ENCODE data around the gene ZBED1.
"Not testable (repeated sequence)": the region's sequence is repeated elsewhere in the genome, so short reads cannot be mapped to it uniquely, and the experiment has no call there.

ZBED1 gene

GRCh38 chrX:2461711-2462016, 39.1 kb downstream of the ZBED1 start:
- DNase-seq (ENCODE audit: extremely low spot score, insufficient read length, low read depth) (no peak), FAIRE-seq (no peak)

GRCh38 chrX:2460821-2461710, 39.7 kb downstream of the ZBED1 start:
- not testable (repeated sequence) for FAIRE-seq; DNase-seq (ENCODE audit: extremely low spot score, insufficient read length, low read depth)

- DNase-seq (ENCODE audit: extremely low spot score, insufficient read length, low read depth); FAIRE-seq: not testable (repeated sequence)
These were observed 40.7 kb downstream of the ZBED1 start for GRCh38 chrX:2460048-2460447.

GRCh38 chrX:2458309-2458708, 42.5 kb downstream of the ZBED1 start:
- FAIRE-seq (no peak), DNase-seq (ENCODE audit: extremely low spot score, insufficient read length, low read depth) (no peak)

- FAIRE-seq: no peak
- DNase-seq (ENCODE audit: extremely low spot score, insufficient read length, low read depth): no peak
These were observed 43.3 kb downstream of the ZBED1 start for GRCh38 chrX:2457289-2458133.

- not testable (repeated sequence) for FAIRE-seq; DNase-seq (ENCODE audit: extremely low spot score, insufficient read length, low read depth)
These were observed 44.7 kb downstream of the ZBED1 start for GRCh38 chrX:2456091-2456490.

- not testable (repeated sequence) for DNase-seq (ENCODE audit: extremely low spot score, insufficient read length, low read depth); FAIRE-seq
These were observed 46.2 kb downstream of the ZBED1 start for GRCh38 chrX:2454620-2455019.

- DNase-seq (ENCODE audit: extremely low spot score, insufficient read length, low read depth): no peak
- FAIRE-seq: no peak
These were observed 48.0 kb downstream of the ZBED1 start for GRCh38 chrX:2452799-2453198.

GRCh38 chrX:2452317-2452784, 48.4 kb downstream of the ZBED1 start:
- DNase-seq (ENCODE audit: extremely low spot score, insufficient read length, low read depth): no peak
- no peak for FAIRE-seq

GRCh38 chrX:2451501-2452316, 49.1 kb downstream of the ZBED1 start:
- no peak for DNase-seq (ENCODE audit: extremely low spot score, insufficient read length, low read depth)
- no peak for FAIRE-seq

GRCh38 chrX:2450681-2451080, 50.1 kb downstream of the ZBED1 start:
- FAIRE-seq: no peak

GRCh38 chrX:2449135-2449886, 51.5 kb downstream of the ZBED1 start:
- no peak for FAIRE-seq
- no peak for DNase-seq (ENCODE audit: extremely low spot score, insufficient read length, low read depth)

More at GRCh38 chrX:2450681-2451080, 50.1 kb downstream of the ZBED1 start:
- DNase-seq (ENCODE audit: extremely low spot score, insufficient read length, low read depth): no peak

- no peak for DNase-seq (ENCODE audit: extremely low spot score, insufficient read length, low read depth)
- FAIRE-seq: no peak
These were observed 53.3 kb downstream of the ZBED1 start for GRCh38 chrX:2447484-2447883.

GRCh38 chrX:2446815-2447214, 54.0 kb downstream of the ZBED1 start:
- no peak for FAIRE-seq
- DNase-seq (ENCODE audit: extremely low spot score, insufficient read length, low read depth): no peak

- FAIRE-seq (no peak), DNase-seq (ENCODE audit: extremely low spot score, insufficient read length, low read depth) (no peak)
These were observed 54.8 kb downstream of the ZBED1 start for GRCh38 chrX:2445662-2446623.

- FAIRE-seq: no peak
- no peak for DNase-seq (ENCODE audit: extremely low spot score, insufficient read length, low read depth)
These were observed 58.1 kb downstream of the ZBED1 start for GRCh38 chrX:2442694-2443093.

GRCh38 chrX:2441466-2441865, 59.3 kb downstream of the ZBED1 start:
- DNase-seq (ENCODE audit: extremely low spot score, insufficient read length, low read depth) (no peak), FAIRE-seq (no peak)

- DNase-seq (ENCODE audit: extremely low spot score, insufficient read length, low read depth) (no peak), FAIRE-seq (no peak)
These were observed 61.2 kb downstream of the ZBED1 start for GRCh38 chrX:2439613-2440012.
